ENCODE measurements around the gene LGALS9.
"Not testable (repeated sequence)": the region's sequence is repeated elsewhere in the genome, so short reads cannot be mapped to it uniquely, and the experiment has no call there.

The LGALS9 gene

DNA sequence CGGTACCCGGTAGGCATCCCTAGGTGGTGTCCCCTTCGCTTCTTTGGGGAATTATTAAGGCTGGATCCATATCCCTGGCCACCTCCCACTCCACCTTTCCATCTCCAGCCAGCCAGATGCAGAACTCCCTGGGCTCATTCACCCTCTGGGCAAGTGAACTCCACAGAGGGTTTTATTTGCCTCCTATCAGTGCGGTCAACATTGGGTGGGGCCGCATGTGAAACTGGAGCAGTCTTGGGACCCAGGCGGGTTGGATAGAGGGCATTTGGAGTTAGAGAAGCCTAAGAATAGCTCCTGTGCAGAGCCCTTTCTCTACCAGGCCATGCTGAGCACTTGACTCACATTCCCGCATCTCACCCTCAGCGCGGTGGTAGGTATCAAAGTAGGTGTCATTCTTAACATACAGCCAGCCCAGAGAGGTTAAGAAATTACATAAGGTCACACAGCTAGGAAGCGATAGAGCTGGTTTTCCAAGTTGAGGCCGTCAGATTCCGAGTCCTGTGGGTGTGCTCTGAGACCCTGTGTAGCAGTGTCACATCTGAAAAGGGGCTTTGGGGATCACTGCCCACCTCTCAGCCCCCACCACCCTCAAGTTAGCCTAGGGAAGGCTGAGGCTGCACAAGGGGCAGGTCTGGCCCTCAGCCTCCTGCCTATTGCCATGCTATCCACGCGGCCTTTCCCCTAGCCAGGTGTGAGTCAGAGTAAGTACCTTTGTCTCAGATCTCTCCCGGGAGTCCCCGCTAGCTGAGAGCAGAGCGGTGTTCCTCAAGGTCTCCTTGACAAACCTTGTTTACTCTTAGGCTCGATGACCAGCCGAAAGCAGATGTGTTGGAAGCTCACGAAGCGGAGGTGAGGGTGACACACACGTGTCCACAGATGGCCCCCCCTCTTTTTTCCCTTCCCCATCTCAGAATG, 26.9 kb upstream of the LGALS9 start:
- DNase-seq: no peak

DNA sequence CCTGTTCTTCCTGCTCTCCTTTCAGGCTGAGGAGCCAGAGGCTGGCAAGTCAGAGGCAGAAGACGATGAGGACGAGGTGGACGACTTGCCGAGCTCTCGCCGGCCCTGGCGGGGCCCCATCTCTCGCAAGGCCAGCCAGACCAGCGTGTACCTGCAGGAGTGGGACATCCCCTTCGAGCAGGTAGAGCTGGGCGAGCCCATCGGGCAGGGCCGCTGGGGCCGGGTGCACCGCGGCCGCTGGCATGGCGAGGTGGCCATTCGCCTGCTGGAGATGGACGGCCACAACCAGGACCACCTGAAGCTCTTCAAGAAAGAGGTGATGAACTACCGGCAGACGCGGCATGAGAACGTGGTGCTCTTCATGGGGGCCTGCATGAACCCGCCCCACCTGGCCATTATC, 25.6 kb upstream of the LGALS9 start:
- no peak for DNase-seq

DNA sequence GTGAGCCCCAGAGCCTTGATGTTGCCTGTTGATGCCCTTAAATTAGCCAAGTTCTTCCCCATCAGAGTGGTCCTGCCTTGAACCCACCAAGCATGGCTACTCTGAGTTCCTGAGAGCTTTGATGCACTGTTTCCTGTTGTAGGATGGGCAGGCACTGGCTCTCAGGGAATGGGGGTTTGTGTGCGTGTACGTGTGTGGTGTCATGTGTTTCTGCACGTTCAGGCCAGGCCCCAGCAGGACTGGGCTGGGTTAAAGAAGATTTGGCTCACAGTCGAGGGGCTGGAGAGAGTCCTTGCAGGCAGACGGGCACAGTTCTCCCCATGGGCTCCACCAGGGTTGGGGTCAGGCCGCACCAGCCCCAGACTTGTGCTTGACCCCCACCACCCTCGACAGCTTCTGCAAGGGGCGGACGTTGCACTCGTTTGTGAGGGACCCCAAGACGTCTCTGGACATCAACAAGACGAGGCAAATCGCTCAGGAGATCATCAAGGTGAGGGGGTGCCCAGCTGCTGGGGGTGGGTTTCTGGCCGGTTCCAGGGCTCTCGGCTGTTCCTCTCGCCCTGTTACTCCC, 23.4 kb upstream of the LGALS9 start:
- DNase-seq: no peak

DNA sequence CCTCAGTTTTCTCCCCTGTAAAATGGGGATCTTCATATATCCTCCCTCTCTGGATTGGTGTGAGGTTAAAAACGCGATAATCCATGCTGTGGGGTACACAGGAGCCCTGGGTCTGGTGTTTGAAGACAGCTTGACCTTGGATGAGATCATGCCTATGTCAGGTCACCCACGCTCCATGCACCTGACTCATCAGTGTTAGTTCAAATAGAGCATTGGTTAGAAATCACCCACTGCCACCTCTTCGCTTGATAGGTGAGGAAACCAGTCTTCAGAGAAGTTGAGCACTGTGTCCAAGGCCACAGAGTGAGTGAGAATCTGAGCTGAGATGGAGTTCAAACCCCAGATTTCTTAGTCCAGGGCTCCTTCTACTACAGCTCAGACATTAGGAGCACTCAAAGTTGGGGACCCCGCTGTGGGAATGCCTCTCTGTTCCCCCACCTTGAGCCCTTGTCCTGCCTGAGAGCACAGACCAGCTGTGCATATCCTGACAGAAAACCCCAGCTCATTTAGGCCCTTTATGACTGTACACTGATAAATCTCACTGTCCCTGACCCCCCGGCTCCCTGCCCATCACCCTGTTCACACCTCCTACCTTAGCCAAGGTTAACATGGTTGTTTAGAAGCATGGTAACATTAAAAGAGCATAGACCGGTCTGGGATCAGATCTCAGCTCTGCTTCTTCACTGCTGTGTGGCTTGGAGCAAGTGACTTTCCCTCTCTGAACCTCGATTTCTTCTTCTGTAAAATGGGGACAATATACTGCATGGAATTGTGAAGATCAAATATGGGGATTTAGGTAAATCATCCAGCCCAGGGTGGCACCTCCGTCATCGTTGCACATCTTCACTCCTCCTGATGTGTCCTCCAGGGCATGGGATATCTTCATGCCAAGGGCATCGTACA, 22.4 kb upstream of the LGALS9 start:
- DNase-seq: no peak

DNA sequence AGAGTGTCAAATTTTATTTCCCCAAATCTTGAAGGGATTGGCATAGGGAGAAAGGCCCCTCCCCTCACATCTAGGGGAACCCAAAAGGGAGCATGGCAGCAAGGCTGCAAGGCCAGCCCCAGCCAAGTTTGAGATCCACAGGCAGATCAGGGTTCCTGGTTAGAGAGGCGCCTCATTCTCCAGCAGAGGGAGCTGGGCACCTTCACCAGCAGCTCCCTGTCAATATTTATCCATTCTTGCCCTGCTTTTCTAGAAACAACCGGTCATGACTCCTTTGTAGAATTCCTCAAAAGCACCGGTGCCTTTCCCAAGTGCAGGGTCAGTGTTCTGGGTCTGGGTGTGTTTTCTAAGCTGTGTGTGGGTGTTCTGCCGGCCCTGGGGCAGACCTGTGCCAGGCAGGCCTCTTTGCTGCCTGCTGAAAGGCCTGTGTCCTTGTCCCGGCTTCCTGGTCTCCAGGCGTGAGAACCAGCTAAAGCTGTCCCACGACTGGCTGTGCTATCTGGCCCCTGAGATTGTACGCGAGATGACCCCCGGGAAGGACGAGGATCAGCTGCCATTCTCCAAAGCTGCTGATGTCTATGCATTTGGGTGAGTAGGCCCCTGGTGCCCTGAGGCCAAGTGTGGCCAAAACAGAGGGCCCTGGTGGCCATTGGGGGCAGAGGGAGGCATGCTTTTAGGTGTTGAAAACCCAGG, 21.2 kb upstream of the LGALS9 start:
- no peak for DNase-seq

DNA sequence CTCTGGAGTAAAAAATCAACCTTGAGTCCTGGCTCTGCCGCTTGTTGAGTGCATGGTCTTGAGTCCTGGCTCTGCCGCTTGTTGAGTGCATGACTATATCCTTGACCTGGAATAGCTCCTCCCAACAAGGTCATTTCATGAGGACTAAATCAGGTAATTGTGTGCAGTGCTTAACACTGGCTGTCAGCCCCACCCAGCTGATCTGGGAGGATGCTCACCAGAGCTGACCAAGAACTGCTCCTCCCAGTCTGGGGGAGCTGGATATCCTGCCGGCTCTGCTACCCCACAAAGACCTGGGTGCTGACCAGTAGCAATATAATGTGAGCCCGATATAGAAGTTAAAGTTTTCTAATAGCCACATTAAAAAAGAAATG, 20.7 kb upstream of the LGALS9 start:
- DNase-seq: no peak

DNA sequence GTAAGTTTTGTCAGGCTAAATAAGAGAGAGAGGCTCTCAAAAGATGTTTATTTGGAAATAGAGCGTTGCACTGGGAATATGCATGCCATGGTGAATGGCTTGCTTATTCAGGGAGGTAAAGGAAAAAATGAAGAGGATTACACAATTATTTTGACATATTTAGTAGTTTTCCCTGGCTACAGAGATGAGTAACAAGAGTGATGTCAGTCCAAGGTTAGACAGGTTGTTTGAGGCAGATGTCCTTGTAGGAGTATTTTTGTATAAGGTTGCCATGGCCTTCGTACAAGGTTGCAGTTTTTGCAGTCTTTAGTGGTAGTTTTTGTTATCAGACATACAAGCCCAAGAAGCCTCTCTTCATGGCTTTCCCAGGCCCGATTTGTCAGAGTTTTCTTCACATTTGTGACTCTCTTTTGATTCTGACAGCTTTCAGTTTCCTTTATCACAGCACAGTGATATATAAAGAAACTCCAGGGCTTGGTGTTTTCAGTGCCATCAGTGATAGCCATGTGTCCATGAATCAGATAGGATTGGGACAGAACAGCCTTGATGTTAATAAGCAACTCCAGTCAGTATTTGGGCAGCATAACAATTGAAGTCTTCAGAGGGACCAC, 18.7 kb upstream of the LGALS9 start:
- DNase-seq: no peak

DNA sequence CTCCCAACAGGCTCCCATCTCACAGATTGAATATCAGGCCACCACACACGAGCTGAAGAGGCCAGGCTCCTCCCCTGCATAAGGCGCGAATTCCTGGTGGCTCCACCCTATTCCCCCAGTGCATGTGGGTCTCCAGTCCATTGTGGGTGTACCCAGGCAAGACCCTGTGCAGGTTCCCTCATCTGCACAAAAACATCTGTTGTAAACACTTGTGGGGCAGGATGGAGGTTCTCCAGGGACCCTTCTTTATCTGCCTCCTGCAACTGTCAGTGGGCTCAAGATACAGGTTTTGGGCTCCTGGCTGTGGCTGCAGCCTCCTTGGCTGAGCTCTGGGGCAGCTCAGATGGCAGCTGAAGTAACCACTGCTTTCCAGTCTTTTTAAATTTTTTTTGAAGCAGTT, 17.6 kb upstream of the LGALS9 start:
- no peak for DNase-seq

DNA sequence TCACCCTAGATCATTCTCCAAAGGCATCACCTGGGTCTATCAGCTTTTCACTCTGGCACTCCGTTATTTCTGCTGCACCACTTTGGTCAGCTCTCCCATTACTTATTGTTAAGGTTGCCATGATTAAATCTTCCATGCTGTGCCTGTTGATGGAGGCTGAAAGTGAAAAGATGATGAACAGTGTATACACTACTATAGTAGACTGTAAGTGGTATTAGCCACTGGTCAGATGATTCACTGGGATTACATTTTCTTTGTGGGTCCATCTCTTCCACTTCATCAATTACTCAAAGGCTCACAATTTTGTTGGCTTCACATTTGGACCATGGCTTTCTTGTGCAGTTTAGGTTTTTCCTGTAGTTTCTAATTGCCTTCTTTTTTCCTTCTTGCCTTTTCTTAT, 15.9 kb upstream of the LGALS9 start:
- DNase-seq: no peak

DNA sequence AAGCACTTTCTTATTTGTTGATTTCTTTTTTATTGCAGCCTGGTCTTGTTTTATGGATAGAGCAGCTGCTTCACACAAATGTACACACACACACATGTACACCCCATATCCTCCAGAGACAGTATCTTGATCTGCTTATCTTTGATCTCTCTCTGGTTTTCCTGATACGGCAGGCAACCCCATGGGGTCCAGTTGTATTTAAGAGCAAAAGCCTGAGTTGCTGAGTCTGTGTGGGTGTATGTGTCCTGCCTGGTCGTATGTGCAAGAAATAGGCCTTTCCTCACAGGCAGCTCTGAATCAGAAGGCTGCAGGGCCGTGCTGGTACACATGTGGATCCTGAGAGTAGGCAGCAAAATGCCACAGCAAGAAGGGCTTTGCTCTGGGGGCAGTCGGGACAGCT, 14.6 kb upstream of the LGALS9 start:
- DNase-seq: no peak

DNA sequence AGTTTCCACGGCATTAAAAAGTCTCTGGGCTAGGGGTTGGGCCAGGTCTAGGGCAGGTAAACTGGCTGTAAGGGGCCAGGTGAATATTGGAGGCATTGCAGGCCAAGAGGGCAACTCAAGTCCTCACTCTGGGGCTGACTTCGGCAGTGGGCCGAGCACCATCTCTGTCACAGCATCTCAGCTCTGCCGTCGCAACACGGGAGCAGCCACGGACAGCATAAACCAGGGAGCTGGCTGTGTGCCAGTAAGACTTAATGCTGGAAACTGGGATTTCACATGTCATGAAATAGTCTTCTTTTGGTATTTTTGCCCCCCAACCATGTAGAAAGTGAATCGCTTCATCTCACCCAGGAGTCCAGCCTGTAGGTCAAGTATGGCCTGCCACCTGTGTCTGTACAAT, 12.6 kb upstream of the LGALS9 start:
- no peak for DNase-seq

DNA sequence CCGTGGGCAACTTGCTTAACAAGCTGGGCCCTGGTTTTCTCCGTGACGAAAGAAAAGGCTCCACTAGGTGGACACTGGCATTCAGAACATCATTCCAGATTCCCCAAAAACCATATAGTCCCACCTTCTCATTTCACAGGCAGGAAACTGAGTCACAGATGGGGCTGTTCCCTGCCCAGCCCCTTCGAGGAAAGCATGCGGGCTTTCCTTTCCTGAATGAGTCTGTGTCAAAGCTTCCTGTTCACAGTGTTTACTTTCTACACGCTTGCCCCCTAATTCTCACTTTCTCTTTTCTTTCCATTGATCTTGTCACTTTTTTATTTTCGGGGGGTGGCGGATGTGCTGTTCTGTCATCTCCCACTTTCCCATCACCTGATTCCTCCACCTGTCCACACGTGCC, 10.3 kb upstream of the LGALS9 start:
- DNase-seq: no peak

DNA sequence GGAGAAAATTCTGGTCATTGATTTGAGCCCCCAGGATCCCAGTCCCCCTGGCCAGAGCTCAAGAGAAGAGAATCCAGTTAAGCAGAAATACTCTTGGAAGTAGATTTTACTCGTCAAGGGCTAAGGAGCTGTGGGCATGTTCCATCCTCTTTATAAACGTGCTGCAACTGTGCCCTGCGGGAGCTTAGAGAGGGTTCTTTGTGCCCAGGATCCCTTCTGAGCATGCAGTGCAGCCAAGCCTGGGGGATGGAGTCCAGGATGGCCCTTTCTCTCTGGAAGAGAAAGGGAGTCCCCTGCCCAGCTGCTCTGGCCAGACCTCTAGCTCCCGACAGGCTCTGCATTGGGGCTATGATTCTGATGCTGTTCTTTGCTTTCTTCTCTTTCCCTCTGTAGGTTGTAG, 9.5 kb upstream of the LGALS9 start:
- no peak for DNase-seq

DNA sequence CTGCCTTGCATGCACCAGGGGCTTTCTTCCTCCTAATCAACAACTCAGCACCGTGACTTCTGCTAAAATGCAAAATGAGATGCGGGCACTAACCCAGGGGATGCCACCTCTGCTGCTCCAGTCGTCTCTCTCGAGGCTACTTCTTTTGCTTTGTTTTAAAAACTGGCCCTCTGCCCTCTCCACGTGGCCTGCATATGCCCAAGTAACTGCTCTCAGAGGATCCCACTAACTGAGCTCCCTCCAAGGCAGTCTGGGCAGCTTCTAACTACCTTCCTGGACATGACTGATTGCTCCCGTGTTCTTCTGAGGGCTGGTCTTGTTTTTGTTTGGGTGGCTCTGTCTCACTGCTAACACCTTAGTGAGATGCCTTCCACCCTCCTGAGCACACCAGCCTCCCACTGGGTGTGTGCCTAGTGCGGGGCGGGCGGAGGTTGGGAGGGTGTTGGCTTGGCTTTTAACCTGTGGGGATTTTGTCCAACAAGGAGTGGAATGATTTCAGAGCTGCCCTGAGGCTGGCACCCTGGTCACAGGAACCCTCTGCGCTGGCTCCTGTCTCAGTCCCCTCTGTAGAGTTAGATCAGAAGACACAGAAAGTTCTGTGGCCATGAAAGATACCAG, 8.9 kb upstream of the LGALS9 start:
- DNase-seq: no peak

DNA sequence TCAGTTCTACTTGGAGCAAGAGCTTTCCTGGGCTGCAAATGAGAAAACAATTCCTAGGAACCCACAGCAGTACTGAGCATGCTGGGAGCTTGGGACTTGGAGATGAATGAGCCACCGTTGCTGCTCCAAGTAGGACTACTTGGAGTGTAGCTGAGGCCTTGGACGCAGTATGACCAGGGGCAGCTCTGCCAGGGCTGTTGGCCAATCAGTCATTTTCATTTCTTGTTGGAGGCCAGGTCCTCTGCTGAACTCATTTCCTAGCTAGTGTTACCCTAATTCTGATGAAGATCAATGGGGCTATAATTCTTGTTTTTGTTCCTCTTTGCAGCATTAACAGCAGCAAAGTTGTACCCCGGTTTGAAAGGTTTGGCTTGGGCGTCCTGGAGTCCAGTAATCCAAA, 8.0 kb upstream of the LGALS9 start:
- DNase-seq: no peak

DNA sequence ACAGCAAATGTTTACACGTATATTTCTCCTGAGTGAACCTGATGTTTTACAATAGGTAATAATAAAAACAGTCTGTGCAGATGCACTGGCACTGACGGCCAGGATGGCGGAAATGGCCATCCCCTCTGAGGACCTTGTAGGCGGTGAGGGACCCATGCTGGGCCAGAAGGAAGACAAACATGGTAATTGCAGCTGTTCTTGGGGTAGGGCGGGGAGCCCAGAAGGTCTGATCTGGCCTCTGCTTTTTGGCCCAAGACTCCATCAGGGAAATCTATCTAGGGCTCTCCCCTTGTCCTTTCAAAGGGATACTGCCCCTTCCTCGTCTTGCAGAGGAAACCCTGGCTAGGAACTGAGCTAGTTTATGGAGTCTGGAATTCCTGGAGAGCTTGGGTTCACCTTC, 7.4 kb upstream of the LGALS9 start:
- DNase-seq: no peak

DNA sequence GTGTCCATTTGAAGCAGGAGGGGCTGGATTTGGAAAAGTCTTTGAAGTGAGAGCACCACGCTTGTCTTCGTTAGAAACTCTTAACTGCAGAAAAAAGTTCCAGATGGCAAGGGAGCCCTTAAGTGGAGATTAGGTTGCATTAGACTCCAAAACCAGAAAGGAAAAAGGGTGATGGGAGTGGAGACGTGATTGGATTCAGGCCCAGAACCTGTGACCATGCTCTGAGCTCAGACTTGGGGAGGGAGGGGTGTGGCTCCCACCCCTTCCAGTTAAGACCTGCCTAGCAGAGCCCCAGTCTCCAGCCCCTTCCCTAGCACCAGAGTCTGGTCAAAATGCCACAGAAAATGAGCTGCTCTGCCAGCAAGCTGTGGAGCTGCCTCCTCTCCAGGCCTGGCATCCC, 6.4 kb upstream of the LGALS9 start:
- no peak for DNase-seq

DNA sequence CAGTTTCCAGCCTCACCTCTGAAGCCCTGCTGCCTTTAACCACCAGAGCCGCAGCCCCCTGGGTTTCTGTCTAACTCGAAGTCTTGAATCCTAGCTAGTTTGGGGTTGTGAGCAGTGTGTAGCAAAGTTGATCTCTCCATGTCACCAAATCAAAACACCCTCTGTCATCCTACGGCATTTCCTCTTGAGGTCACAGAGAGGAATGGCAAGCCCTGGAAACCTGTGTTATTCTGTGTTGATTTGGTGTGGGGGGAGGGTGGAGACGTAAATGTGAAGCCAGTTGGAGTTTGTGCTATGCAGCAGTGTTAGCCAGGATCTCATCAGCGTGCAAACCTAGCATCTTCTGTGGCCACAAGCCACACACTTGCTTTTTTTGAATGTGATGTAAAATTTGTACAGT, 5.1 kb upstream of the LGALS9 start:
- DNase-seq: no peak

DNA sequence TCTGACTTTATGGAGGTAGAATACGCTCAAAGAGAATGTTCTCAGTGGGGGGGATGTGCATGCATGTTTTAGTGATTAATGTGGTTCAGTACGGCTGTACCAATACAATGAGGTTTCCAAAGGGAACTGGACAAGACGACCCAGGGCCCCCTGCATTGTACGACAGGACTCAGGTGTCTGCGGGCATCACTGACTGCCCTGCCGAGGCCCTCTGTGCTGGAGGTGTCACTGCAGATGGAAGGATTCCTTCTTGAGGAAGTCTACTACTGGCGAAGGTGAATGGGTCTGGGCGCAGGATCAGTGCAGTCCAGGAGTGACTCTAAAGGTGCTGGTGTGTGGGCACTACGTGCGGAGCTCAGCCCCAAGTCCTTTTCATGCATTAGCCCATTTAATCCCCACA, 3.5 kb upstream of the LGALS9 start:
- no peak for DNase-seq

DNA sequence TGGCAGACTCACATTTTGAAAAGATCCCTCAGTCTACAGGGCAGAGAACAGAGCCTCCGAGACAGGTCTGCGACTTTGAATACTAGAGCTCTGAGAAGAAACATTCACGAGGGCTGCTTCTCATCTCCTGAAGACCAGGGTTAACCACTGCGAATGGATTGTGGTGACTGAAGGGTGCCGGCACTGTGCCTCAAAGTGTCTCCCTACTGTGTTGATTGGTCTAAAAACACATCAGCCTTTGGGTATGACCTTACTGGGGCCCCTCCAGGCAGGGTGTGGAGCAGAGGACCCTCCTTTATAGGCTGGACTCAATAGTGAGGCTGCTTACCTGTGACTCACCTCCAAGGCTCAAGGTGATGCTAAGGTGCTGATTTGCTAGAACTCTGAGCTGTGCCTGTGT, 2.6 kb upstream of the LGALS9 start:
- no peak for DNase-seq

DNA sequence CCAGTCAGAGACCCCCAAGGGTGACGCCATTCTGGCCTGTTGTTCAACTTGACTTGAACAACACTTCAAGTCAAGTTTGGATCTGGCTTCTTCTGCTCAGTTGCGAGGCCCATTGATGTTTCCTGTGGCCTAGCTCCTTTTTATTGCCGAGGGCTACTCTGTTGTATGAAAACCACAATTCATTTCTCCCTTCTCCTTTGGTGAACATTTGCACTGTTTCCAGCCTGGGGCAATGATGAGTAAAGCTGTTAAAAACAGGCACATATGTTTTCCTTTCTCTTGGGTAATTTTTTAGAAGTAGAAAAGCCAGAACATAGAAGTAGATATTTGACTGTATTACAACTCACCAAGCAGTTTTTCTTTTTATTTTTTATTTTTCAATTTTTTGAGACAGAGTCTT, 1.7 kb upstream of the LGALS9 start:
- DNase-seq: not testable (repeated sequence)

DNA sequence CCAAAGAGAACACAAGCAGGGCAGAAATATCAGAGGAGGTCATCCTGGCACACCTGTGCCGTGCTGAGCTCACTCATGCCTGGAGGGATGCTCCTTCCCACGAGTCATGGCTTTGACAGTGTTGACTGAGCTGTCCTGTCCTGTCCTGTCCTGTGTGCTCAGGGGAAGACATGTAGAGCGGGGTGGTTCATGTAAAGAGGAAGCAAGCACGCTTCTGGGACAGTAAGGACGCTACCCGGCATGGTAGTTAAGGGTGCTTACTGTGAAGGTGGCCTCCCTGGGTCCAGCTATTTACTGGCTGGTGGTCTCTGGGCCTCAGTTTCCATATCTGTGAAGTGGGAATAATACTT, 398 bp downstream of the LGALS9 start:
- no peak for DNase-seq
